Uterus (tissue), 2 donors: ENCODE data around the gene ABHD6.

Experiments used
- CTCF ChIP-seq, 4 experiments: fragments of 200-600 bp in 2 of 4; fragments of 450-650 bp in 2 of 4; sonication (generic) in 2 of 4; IDR thresholded peaks; one replicate each; pipeline ENCODE4 v1.5.1; 2016 to 2019; ENCODE audit warnings: antibody characterized with exemption in 4 of 4, mild to moderate bottlenecking in 2 of 4, moderate library complexity in 1 of 4
- POLR2A ChIP-seq, 2 donors: fragments of 450-650 bp; IDR thresholded peaks; one replicate each; pipeline ENCODE4 v1.6.1; 2016; ENCODE audit warnings: antibody characterized with exemption in 2 of 2, mild to moderate bottlenecking in 1 of 2, moderate library complexity in 1 of 2

DNA sequence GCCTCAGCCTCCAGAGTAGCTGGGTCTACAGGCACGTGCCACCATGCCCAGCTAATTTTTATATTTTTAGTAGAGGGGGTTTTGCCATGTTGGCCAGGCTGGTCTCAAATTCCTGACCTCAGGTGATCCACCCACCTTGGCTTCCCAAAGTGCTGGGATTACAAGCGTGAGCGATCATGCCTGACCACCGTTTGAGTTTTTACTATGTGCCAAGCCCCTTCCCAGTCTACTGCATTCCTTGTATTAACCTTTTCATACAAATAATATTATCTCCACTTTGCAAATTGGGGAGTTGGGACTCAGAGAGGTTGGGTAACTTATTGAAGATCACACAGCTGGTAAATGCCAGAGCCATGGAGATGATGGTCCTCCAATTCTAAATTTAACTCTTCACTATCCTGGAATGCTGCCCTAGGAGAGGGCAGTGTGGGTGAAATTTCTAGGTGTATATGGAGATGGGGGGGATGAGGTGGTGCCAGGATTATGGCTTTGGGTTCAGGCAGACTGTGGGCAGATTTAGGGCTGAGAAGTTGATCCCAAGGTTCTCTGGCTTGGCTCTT lies 94.1 kb downstream of the ABHD6 start:
- TF ChIP-seq CTCF (IDR thresholded peaks at IDR 0.05), result no peak
- TF ChIP-seq POLR2A (IDR thresholded peaks at IDR 0.05), result no peak
